OCI-LY1 (cell line): ENCODE data around the gene PCP2.

Experiments
- H2AFZ ChIP-seq: fragments of 200-600 bp; sonication (generic), shearing (Covaris generic); 2 replicates; pipeline ENCODE4 v1.6.0; 2014; ENCODE audit warnings: antibody characterized with exemption, mild to moderate bottlenecking, low read length
- H3F3A ChIP-seq: fragments of 200-600 bp; sonication (generic), shearing (Covaris generic); 2 replicates; pipeline ENCODE4 v1.6.0; 2014; ENCODE audit warnings: mild to moderate bottlenecking, antibody characterized with exemption, low read length, moderate library complexity; ENCODE audit not compliant: insufficient read depth
- H3K27ac ChIP-seq: fragments of 200-600 bp; sonication (generic); 2 replicates; pipeline ENCODE4 v1.5.1; 2014; ENCODE audit warnings: low read length, mixed run types, mild to moderate bottlenecking, low read depth; ENCODE audit not compliant: poor library complexity, severe bottlenecking
- H3K27me3 ChIP-seq: fragments of 200-600 bp; sonication (generic); 2 replicates; pipeline ENCODE4 v1.6.0; 2014; ENCODE audit warnings: antibody characterized with exemption, mild to moderate bottlenecking, low read length, moderate library complexity; ENCODE audit not compliant: insufficient read depth
- H3K36me3 ChIP-seq: fragments of 200-600 bp; sonication (generic); 2 replicates; pipeline ENCODE4 v1.6.1; 2014; ENCODE audit warnings: mild to moderate bottlenecking, antibody characterized with exemption, low read length, moderate library complexity, mixed read lengths; ENCODE audit not compliant: insufficient read depth
- H3K4me1 ChIP-seq: fragments of 200-600 bp; sonication (generic); 2 replicates; pipeline ENCODE4 v1.5.1; 2014; ENCODE audit warnings: mild to moderate bottlenecking, low read length, moderate library complexity; ENCODE audit not compliant: insufficient read depth, severe bottlenecking
- H3K4me2 ChIP-seq: fragments of 200-600 bp; sonication (generic), shearing (Covaris generic); 2 replicates; pipeline ENCODE4 v1.6.1; 2014; ENCODE audit warnings: low read length
- H3K4me3 ChIP-seq: fragments of 200-600 bp; sonication (generic); 2 replicates; pipeline ENCODE4 v1.5.1; 2014; ENCODE audit warnings: low read length, low read depth, mild to moderate bottlenecking, mixed read lengths; ENCODE audit not compliant: poor library complexity, severe bottlenecking
- H3K79me2 ChIP-seq: fragments of 200-600 bp; shearing (Covaris generic); 2 replicates; pipeline ENCODE4 v1.6.1; 2016; ENCODE audit warnings: mixed run types, low read length, mixed read lengths; ENCODE audit not compliant: insufficient read depth
- H3K9ac ChIP-seq: fragments of 200-600 bp; sonication (generic), shearing (Covaris generic); 2 replicates; pipeline ENCODE4 v1.6.1; 2014; ENCODE audit warnings: mild to moderate bottlenecking, low read length, mixed read lengths
- H3K9me2 ChIP-seq: fragments of 200-600 bp; sonication (generic), shearing (Covaris generic); 2 replicates; pipeline ENCODE4 v1.6.1; 2014; ENCODE audit warnings: low read depth, mild to moderate bottlenecking, low read length, mixed read lengths
- H3K9me3 ChIP-seq: fragments of 200-600 bp; shearing (Covaris generic); 2 replicates; pipeline ENCODE4 v1.6.1; 2014; ENCODE audit warnings: low read length, mixed read lengths
- H4K20me1 ChIP-seq: fragments of 200-600 bp; sonication (generic), shearing (Covaris generic); 2 replicates; pipeline ENCODE4 v1.6.0; 2016; ENCODE audit warnings: mild to moderate bottlenecking, low read length; ENCODE audit not compliant: insufficient read depth
- EZH2 ChIP-seq: fragments of 200-600 bp; sonication (generic), shearing (Covaris generic); IDR thresholded peaks from 2 replicates; pipeline ENCODE4 v1.8.0; 2017; ENCODE audit warnings: borderline replicate concordance, mixed run types, mild to moderate bottlenecking, antibody characterized with exemption, low read length, moderate library complexity, mixed read lengths
- TF ChIP-seq, protein P1 (sequence below): fragments of 200-600 bp; sonication (generic), shearing (Covaris generic); IDR thresholded peaks from 2 replicates; pipeline ENCODE4 v1.5.1; 2017; ENCODE audit warnings: mild to moderate bottlenecking, antibody characterized with exemption, low read length, moderate library complexity, mixed read lengths

Gene PCP2

DNA sequence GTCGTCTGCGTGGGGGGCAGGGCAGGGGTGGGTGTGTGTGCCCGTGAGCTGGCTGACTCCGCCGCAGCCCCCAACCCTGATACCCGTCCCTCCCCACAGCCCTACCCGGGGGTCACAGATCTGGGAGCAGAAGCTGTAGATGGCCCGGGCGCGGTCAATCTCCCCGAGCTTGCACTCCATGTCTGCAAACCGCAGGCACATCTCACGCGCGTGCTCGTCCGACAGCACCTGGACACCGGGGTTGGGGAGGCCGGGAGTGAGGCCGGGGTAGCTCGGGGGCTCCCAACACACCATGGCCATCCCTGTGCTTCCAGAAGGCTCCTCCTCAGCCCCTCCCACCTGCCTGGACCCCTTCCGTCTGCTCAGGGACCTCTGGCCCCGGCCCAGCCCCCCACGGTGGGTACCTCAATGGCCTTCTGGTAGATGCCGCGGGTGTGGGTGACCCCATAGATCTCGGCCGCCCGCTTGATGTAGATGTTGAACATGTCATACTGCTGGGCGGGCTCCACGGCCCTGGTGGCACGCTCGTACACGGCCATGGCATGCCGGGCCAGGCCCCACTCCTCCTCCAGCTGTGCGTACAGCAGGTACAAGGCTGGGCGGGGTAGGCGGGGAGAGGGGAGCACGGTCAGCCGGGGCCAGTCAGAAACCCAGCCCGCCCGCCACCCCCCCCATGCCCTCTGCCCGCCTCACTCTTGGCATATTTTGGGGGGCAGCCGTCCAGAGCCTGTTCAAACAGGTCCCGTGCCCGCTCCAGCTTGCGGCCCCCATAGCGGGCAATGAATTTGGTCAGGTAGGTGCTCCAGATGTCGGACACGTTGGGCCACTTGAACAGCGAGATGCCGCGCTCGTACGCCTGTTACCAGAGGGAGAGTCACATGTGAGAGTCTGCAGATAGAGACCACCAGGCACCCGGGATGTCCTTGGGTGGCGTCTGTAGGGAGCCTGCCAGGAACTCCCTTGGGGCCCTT, 12.8 kb downstream of the PCP2 start:
- H3K4me3 ChIP-seq, result no peak overlapping the region
- no peaks in the 10 kb centered on the region for H3K4me1 ChIP-seq
- no peak overlapping the region for H3K9ac ChIP-seq
- H2AFZ ChIP-seq, result no peak overlapping the region
- no peaks in the 10 kb centered on the region for H3K9me3 ChIP-seq
- H3K27ac ChIP-seq, result no peak overlapping the region
- TF ChIP-seq, protein P1, sequence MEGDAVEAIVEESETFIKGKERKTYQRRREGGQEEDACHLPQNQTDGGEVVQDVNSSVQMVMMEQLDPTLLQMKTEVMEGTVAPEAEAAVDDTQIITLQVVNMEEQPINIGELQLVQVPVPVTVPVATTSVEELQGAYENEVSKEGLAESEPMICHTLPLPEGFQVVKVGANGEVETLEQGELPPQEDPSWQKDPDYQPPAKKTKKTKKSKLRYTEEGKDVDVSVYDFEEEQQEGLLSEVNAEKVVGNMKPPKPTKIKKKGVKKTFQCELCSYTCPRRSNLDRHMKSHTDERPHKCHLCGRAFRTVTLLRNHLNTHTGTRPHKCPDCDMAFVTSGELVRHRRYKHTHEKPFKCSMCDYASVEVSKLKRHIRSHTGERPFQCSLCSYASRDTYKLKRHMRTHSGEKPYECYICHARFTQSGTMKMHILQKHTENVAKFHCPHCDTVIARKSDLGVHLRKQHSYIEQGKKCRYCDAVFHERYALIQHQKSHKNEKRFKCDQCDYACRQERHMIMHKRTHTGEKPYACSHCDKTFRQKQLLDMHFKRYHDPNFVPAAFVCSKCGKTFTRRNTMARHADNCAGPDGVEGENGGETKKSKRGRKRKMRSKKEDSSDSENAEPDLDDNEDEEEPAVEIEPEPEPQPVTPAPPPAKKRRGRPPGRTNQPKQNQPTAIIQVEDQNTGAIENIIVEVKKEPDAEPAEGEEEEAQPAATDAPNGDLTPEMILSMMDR, result no peak
- H3K27me3 ChIP-seq, result no peaks in the 10 kb centered on the region
- H3K9me2 ChIP-seq, result no peaks in the 10 kb centered on the region
- H3K4me2 ChIP-seq, result no peak overlapping the region
- peaks cover 44% of the 10 kb centered on the region for H3K36me3 ChIP-seq
- no peaks in the 10 kb centered on the region for H3F3A ChIP-seq
- no peaks in the 10 kb centered on the region for H3K79me2 ChIP-seq
- no peaks in the 10 kb centered on the region for H4K20me1 ChIP-seq

DNA sequence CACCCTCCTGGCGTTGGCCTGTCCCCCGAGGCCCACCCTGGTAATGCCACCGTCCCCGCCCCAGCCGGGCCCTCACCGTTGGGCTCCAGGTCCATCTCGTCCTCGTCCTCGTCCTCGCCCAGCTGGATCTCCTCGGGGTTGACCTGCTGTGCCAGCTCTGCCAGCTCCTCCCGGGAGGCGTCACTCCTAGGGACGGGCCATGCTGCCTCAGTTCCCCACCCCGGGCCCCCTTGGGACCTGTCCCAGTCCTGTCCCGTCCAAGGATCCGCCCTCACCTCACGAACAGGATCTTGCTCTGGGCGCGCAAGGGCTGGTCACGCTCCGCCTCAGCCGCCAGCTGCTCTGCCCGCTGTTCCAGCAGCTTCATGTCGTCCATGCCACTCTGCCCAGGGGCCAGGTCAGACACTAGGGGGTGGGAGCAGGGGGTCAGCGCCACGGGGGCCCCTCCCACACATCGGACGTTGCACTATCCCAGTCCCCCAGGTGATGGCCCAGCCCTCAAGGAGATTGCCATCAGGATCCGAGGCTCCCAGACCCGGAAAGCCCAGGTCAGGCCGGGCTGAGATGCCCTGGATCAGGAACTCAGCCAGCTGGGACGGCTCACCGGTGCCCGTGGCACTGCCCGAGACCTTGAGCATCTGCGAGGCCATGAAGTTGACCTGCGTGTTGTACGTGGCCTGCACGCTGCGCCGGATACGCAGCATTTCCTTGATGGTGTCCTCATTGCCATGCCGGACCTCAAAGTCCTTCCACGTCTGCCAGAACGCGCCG, 13.7 kb downstream of the PCP2 start:
- H3K36me3 ChIP-seq, result peaks cover 41% of the 10 kb centered on the region; the same call in 1 of the 2 replicates

DNA sequence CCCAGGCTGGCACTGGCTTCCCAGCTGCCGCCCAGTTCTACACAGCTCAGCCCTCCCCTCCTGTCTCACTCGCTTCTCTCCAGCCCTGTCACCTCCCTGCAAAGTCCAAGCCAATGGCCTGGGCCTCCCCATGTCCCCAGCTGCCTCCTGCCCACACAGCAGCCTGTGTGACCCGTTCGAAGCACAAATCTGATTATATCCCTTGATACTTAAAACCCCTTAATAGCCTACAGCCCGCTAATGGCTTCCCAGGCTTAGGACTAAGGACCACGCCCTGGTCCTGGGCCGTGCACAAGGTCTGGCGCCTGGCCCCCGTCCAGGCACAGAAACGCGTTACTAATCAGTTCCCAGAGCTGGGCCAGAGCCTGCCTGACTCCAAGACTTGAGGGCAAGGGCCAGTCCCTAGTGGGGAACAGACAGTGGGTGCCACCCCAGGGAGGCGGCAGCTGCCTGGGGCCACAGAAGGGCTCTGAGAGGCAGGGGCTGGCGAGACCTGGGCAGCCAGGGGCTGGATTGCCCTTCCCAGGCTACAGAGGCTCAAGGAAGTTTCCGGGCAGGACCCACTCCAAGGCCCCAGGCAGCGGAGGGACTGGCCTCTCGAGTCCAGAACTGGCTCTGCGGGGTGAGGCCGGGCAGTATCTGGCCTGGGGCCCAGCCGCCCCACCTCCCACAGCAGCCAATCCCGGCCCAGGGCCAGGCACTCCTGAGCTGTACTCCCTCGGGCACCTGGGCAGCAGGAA, 14.6 kb downstream of the PCP2 start:
- no peak for TF ChIP-seq EZH2
- TF ChIP-seq, protein P1, result no peak
- Histone ChIP-seq H3K36me3 (peaks cover 41% of the 10 kb centered on the region; the same call in 1 of the 2 replicates), H3K27ac (no peak overlapping the region), H4K20me1 (no peaks in the 10 kb centered on the region), H3K4me1 (no peaks in the 10 kb centered on the region), H3K27me3 (no peaks in the 10 kb centered on the region), H3K9ac (no peak overlapping the region), H3K4me3 (no peak overlapping the region), H3K9me2 (no peaks in the 10 kb centered on the region), H3K4me2 (no peak overlapping the region), H3K79me2 (no peaks in the 10 kb centered on the region), H2AFZ (no peak overlapping the region), H3F3A (no peaks in the 10 kb centered on the region), H3K9me3 (no peaks in the 10 kb centered on the region)

More for the DNA sequence above, 13.7 kb downstream of the PCP2 start:
- Histone ChIP-seq H3K27ac (no peak overlapping the region), H3K9me2 (no peaks in the 10 kb centered on the region), H3K4me1 (no peaks in the 10 kb centered on the region), H3K27me3 (no peaks in the 10 kb centered on the region), H4K20me1 (no peaks in the 10 kb centered on the region), H3K4me2 (no peak overlapping the region), H2AFZ (no peak overlapping the region), H3K79me2 (no peaks in the 10 kb centered on the region), H3K4me3 (no peak overlapping the region), H3F3A (no peaks in the 10 kb centered on the region), H3K9ac (no peak overlapping the region), H3K9me3 (no peaks in the 10 kb centered on the region)
- TF ChIP-seq, protein P1, result no peak
